Measurements from ENCODE around the gene CBLC. TPM values are rescaled to one million over a fixed set of nuclear protein-coding genes. Genes with fewer than 3 reads are reported as not detected.

CBLC gene
- total RNA-seq, 4 donors from 2014 or later, result 0.49 TPM; not detected in 3

GRCh38 chr19:44782729-44783128 is 5.0 kb downstream of the CBLC start:
- no peak for TF ChIP-seq CTCF (IDR thresholded peaks at IDR 0.05 in 4 of 5, conservative IDR thresholded peaks at IDR 0.05 in 1 of 5)
- no peak for TF ChIP-seq POLR2A (IDR thresholded peaks at IDR 0.05)
- Histone ChIP-seq H3K9me3 (no peaks in the 10 kb centered on the region), H3K36me3 (no peaks in the 10 kb centered on the region), H3K4me3 (no peak overlapping the region), H3K4me1 (peaks cover 4 to 6% of the 10 kb centered on the region in 2 donors), H3K27me3 (no peaks in the 10 kb centered on the region), H3K27ac (no peak overlapping the region)
- intact Hi-C loops (cut with DNase I; ENCODE audit: low total_unique reads), result no loop called here
- ATAC-seq (no peak), DNase-seq (no peak)
- in situ Hi-C loops (cut with MboI; ENCODE audit: low sequenced_read_pairs in 4 of 4), result loop anchor here in 1 of 4 donors (10.0 kb wide), 1 partner anchor 52 kb away; no protein-coding TSS in a partner anchor

GRCh38 chr19:44783545-44783944 is 5.9 kb downstream of the CBLC start:
- H3K36me3 ChIP-seq, result no peaks in the 10 kb centered on the region
- no peak overlapping the region for H3K4me3 ChIP-seq
- peaks cover 4 to 6% of the 10 kb centered on the region in 2 donors for H3K4me1 ChIP-seq
- no peak for TF ChIP-seq CTCF (IDR thresholded peaks at IDR 0.05 in 4 of 5, conservative IDR thresholded peaks at IDR 0.05 in 1 of 5)
- TF ChIP-seq POLR2A (IDR thresholded peaks at IDR 0.05), result no peak
- H3K27ac ChIP-seq, result no peak overlapping the region
- in situ Hi-C loops (cut with MboI; ENCODE audit: low sequenced_read_pairs in 4 of 4) (loop anchor here in 1 of 4 donors (10.0 kb wide), 1 partner anchor 51 kb away; no protein-coding TSS in a partner anchor), intact Hi-C loops (cut with DNase I; ENCODE audit: low total_unique reads) (no loop called here)
- DNase-seq, result no peak
- H3K9me3 ChIP-seq, result no peaks in the 10 kb centered on the region
- H3K27me3 ChIP-seq, result no peaks in the 10 kb centered on the region
- no peak for ATAC-seq

- intact Hi-C loops (cut with DNase I; ENCODE audit: low total_unique reads), result no loop called here
- H3K27me3 ChIP-seq, result no peaks in the 10 kb centered on the region
- H3K4me3 ChIP-seq, result no peak overlapping the region
- no peaks in the 10 kb centered on the region for H3K36me3 ChIP-seq
- ATAC-seq (no peak), DNase-seq (no peak)
- no peaks in the 10 kb centered on the region for H3K9me3 ChIP-seq
- no peak overlapping the region for H3K27ac ChIP-seq
- in situ Hi-C loops (cut with MboI; ENCODE audit: low sequenced_read_pairs in 4 of 4), result loop anchor here in 2 of 4 donors (5.0 to 10.0 kb wide), 2 partner anchors 50 to 52 kb away; no protein-coding TSS in a partner anchor
- H3K4me1 ChIP-seq, result peaks cover 4 to 6% of the 10 kb centered on the region in 2 donors
- TF ChIP-seq POLR2A (IDR thresholded peaks at IDR 0.05), result no peak
- no peak for TF ChIP-seq CTCF (IDR thresholded peaks at IDR 0.05 in 4 of 5, conservative IDR thresholded peaks at IDR 0.05 in 1 of 5)
Observed at GRCh38 chr19:44785271-44785670, 7.6 kb downstream of the CBLC start.

- intact Hi-C loops (cut with DNase I; ENCODE audit: low total_unique reads), result no loop called here
Observed at GRCh38 chr19:44785993-44786392, 8.3 kb downstream of the CBLC start.

GRCh38 chr19:44788971-44789370 is 11.3 kb downstream of the CBLC start:
- H3K9me3 ChIP-seq, result no peaks in the 10 kb centered on the region
- H3K4me3 ChIP-seq, result no peak overlapping the region
- ATAC-seq, result no peak
- no peaks in the 10 kb centered on the region for H3K27me3 ChIP-seq
- no peak overlapping the region for H3K27ac ChIP-seq
- H3K36me3 ChIP-seq, result no peaks in the 10 kb centered on the region
- no peak for DNase-seq
- intact Hi-C loops (cut with DNase I; ENCODE audit: low total_unique reads), result no loop called here
- TF ChIP-seq CTCF (IDR thresholded peaks at IDR 0.05 in 4 of 5, conservative IDR thresholded peaks at IDR 0.05 in 1 of 5) (no peak), POLR2A (IDR thresholded peaks at IDR 0.05) (no peak)
- peaks cover 4 to 6% of the 10 kb centered on the region in 2 donors for H3K4me1 ChIP-seq
- in situ Hi-C loops (cut with MboI; ENCODE audit: low sequenced_read_pairs in 4 of 4), result loop anchor here in 2 of 4 donors (5.0 to 10.0 kb wide), 2 partner anchors 46 to 48 kb away; no protein-coding TSS in a partner anchor

More at GRCh38 chr19:44785993-44786392, 8.3 kb downstream of the CBLC start:
- H3K4me1 ChIP-seq, result peaks cover 4 to 6% of the 10 kb centered on the region in 2 donors
- no peak for ATAC-seq
- H3K27me3 ChIP-seq, result no peaks in the 10 kb centered on the region
- no peaks in the 10 kb centered on the region for H3K9me3 ChIP-seq
- no peak for DNase-seq
- in situ Hi-C loops (cut with MboI; ENCODE audit: low sequenced_read_pairs in 4 of 4), result loop anchor here in 2 of 4 donors (5.0 to 10.0 kb wide), 2 partner anchors 49 to 51 kb away; no protein-coding TSS in a partner anchor
- no peak for TF ChIP-seq POLR2A (IDR thresholded peaks at IDR 0.05)
- no peak overlapping the region for H3K4me3 ChIP-seq
- no peak overlapping the region for H3K27ac ChIP-seq
- H3K36me3 ChIP-seq, result no peaks in the 10 kb centered on the region

All from gastrocnemius medialis (tissue), 4 donors.